Stimulated activated CD8-positive, alpha-beta memory T cell treated with anti-CD3 and anti-CD28 coated beads, Interleukin-15, amount 100 ng/mL, for 4 hours (primary cell): ENCODE data around the gene DIDO1.

Experiments used
- DNase-seq, 2 donors: peaks; one replicate each; pipeline ENCODE4 v3.0.0-alpha.2; 2020; ENCODE audit warnings: low read depth in 2 of 2

Gene DIDO1

GRCh38 chr20:62910777-62911497, 15.4 kb downstream of the DIDO1 start:
- DNase-seq = no peak

DNA sequence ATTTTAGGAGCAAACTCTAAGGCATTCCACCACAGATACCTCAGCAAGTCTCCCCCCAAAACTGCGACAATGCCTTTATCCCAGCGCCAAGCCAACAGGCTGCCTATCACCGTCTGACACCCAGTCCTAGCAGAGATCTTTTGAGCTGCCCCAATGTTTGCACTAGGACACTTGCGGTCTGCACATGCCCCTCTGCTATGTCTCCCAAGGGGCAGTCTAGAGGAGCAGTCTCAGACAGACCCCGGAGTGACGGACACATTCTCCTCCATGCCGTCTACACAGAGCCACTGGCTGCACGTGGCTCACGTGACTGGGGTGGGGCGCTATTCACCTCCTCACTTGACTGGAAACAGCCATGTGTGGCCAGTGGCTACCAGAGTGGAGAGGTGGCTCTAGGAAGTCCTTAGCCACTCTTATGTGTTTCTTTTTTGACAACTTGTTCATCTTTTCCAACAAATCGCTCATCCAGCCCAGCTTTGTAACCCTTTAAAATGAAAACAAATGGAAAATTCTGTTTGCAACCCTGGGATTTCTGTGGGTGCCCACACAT, 16.0 kb downstream of the DIDO1 start:
- DNase-seq = no peak

DNA sequence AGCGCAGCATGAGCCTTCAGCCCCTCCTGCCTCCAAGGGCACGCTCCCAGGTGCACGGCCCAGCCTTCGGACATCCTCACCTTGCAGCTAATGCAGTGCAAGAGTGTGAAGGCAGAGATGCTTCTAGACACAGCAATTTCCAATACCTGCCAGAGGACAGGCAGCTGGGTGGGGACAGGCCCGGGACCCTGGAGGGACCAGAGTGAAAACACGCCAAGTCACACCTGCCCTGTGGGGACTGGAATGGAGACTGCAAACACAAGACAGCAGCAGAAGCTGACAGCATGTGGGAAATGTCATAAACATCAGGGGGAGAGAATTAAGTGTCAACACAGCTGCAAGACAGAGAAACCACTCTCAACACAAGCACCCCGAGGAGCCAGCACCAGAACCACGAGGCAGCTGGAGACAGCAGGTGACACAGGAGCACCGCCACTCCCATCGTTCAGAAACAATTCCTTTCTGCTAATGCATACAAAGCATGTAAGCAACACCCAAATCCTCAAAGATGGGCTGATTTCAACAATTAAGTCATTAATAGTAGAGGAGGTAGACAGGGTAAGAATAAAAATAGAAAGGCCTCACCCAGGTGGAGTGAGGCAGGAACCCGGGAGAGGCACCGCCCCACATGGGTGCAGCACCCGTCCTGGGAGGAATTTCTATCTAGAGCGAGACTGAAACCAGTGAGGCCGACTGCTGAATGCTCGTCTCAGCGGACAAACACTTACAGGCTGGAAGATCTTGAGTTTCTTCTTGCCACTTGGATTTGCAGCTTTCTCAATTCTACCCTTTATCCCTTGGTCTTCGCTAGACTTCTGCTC, 17.1 kb downstream of the DIDO1 start:
- no peak for DNase-seq

DNA sequence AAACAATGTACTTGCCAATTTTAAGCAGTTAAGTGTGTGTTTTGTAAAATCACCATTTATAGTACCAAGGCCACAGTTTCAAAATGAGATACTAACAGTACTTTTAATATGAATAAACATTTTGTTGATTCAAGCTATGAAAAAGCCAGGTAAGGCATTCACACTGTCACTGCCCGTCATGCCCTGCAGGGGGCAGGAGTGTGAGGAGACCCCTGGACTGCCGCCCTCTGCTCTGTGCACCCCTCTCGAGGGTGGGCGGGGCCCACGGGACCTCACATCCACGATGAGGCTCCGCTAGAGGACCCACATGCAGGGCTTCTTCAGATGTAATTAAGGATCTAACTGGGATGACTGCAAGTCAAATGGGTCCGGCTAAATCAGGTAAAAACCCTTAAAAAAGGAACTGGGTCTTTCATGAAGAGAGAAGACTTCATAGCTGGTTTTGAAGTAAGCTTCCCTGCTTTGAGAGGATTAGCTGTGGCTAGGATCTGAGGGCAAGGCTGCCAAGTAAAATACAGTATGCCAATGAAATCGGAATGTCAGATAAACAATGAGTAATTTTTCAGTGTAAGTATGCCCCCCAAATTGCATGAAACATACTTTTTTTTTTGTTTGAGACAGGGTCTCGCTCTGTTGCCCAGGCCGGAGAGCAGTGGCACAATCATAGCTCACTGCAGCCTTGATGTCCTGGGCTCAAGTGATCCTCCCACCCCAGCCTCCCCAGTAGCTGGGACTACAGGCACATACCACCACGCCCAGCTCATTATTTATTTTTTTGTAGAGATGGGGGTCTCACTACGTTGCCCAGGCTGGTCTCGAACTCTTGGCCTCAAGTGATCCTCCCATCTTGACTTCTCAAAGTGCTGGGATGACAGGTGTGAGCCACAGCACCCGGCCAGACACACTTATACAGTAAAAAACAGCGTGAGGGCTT, 18.7 kb downstream of the DIDO1 start:
- no peak for DNase-seq

GRCh38 chr20:62906647-62907375, 19.5 kb downstream of the DIDO1 start:
- DNase-seq = no peak

DNA sequence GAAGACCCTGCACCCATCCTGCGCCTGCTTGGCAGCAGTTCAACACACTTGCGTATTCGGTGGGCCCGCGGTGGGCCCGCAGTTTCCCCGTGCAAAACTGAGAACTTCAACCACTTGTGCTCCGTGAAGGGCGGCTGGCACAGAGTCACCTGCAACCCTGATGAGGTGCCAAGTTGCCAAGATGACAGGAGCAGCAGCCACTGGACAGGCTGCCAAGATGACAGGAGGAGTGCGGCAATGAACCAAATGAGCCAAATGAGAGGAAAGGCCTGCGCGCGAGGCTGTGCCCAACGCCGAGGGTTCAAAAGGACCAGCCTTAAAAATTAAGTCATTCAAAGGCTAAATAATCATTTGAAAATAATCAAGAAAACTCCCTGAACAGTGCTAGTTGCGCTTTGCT, 20.1 kb downstream of the DIDO1 start:
- no peak for DNase-seq

- DNase-seq = no peak
These were observed 20.7 kb downstream of the DIDO1 start for GRCh38 chr20:62905536-62906117.

DNA sequence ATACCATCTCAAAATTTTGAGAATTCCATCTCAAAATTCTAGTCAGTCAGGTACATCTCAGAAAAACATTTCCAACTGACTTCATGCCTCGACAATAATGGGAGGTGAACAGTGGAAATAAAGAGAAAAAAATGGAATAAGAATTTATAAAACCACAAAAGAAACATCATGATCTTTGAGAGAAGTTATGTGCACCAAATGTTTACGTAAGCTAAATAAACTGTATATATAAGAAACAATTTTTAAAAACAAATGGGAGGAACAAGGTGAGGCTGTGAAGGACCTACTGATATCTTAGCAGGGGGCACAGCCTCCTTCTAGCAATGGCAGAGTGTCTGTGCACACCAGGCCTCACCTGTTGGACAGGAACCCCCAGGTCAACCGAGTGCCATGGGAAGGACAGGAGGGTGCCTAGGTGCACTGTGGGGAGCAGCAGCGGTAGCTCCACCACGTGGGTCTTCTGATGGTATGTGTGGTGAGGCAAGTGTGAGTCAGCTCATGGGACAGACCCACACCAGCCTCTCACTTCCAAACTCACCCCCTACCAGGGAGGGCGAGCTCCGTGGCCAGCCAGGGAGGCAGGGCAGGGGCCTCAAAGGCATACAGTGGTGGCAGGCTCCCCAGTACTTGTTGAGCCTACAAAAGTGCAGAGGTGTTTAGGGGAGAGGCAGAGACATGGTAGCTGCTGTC, 23.2 kb downstream of the DIDO1 start:
- DNase-seq = no peak

- DNase-seq = no peak
These were observed 24.4 kb downstream of the DIDO1 start for GRCh38 chr20:62901891-62902290.

- DNase-seq = no peak
These were observed 25.4 kb downstream of the DIDO1 start for GRCh38 chr20:62900692-62901584.

DNA sequence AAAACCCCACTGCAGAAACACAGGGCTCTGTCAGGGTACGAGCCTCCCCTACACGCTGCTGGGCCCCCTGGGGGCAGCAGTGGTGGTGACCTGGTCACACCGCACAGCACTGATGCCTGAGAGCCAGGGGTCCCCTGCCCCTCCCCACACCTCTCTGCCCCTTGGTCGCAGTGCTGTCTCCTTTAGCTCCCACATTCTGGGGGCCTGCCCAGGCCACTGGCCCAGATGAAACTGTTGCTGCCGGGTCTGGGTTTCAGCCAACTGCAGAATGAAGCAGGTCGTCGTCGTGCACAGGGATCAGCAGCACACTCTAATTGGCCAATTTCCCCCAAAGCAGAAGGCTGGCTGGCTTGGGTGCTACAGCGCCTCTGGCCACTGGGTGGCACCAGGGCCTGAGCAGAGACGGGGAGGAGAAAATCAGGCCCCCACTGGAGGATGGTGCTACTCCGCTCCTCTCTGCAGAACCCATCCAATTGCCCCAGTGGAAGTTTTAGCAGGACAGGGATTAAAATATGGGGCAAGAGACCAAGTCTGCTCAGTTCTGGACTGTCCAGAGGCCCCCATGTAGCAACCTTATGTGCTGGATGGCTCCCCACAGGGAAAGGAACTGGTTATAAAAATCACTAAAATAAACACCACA, 26.1 kb downstream of the DIDO1 start:
- DNase-seq = peak; percentile 45 to 54

DNA sequence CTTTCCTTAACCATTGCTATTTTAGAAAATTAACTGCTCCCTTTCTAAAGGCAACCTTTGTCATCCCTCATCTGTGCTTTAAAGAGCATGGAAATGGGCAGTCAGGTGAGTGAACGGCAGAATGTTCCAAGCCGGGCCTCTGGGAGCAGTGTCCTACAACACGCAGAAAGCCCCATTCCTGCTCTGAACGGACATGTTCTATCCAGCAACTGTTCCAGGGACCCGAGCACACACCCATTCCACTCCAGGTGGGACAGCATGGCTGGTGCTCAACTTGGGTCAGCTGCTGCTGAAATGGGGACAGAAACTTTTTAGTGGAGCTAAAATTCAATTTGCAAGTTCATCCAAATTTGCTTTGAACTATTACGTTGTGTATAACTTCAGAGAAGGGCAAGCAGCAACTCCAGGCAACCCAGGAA, 26.7 kb downstream of the DIDO1 start:
- no peak for DNase-seq

- DNase-seq = no peak
These were observed 27.2 kb downstream of the DIDO1 start for GRCh38 chr20:62898970-62899632.

- no peak for DNase-seq
These were observed 28.0 kb downstream of the DIDO1 start for GRCh38 chr20:62898093-62898964.

DNA sequence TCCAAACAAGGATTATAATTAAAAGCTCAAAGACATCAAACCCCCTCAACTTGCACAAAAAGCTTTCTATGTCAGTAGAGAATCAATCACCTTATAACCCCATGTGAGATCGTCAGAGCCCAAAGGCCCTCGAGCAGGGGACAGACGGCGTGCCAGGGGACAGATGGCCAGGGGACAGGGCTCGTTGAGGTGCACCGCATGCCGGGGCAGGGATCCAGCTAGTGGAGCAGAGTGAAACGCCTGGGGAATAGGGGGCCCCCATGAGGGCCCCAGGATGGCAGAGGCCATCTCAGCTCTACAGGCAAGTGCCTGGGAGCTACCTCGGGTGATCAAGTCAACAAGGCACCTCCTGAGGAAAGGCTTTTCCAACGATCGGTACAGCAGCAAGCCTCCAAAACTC, 28.6 kb downstream of the DIDO1 start:
- DNase-seq = no peak

DNA sequence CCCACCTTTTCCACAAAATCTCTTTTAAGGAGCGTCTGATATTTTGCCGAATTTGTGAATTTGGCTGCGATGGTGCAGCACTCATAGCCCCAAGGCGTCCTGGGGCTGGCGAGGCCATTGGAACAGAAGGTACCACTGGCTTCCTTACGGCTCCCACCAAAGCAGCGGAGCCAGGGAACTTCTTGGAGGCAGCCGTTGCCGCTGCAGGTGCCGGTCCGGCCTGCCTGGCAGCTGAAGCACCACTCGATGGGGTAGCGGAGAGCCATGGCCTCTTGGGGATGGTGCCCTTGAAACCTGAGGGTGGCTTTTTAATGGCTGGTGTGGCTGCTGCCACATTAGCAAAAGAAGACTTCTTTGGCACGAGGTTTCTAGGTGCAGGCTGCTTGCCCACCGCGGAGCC, 29.8 kb downstream of the DIDO1 start:
- no peak for DNase-seq

GRCh38 chr20:62895539-62895938, 30.8 kb downstream of the DIDO1 start:
- no peak for DNase-seq
